A549 (cell line): ENCODE data around the gene PTPRJ. TPM values are rescaled to one million over a fixed set of nuclear protein-coding genes. Genes with fewer than 3 reads are reported as not detected.

Experiments
- ATAC-seq, 2 experiments: fragments of 200-7000 bp in 1 of 2; fragments of >200 bp in 1 of 2; cut with Nextera tagmentation in 1 of 2; cut with Tn5 transposase in 1 of 2; 3 replicates each; pipeline versions ENCODE4 v1.8.0 to v1.9.1; 2018 to 2020; ENCODE audit warnings: mild to moderate bottlenecking in 1 of 2, moderate library complexity in 1 of 2
- CTCF ChIA-PET: fragments of 300-600 bp; sonication (Branson Sonifier 250); formaldehyde crosslinking; extraction: SDS; loops from one replicate; lab custom pipeline; 2021; ENCODE audit warnings: antibody characterized with exemption, inconsistent platforms; lab: Yijun Ruan, JAX
- POLR2A ChIA-PET: fragments of 350-600 bp; formaldehyde crosslinking; extraction: SDS; loops from one replicate; lab custom pipeline; 2021; ENCODE audit warnings: antibody characterized with exemption, inconsistent platforms; lab: Yijun Ruan, JAX
- DNase-seq, 2 experiments: peaks; one replicate each; pipeline versions ENCODE4 v3.0.0 to v3.0.0-alpha.2; 2011 to 2016; ENCODE audit warnings: low read depth in 1 of 2, low spot score in 1 of 2
- FAIRE-seq: peaks from 2 replicates; lab custom pipeline; 2011; peaks lifted over from hg19 to GRCh38; lab: Jason Lieb, UNC
- H3K27ac ChIP-seq, 2 experiments: fragments of >200 bp; sonication (Bioruptor Twin); formaldehyde crosslinking; 3 replicates each; pipeline ENCODE4 v1.5.1; 2016 to 2017
- H3K4me1 ChIP-seq: fragments of >200 bp; sonication (Bioruptor Twin); formaldehyde crosslinking; 3 replicates; pipeline ENCODE4 v1.6.1; 2016
- H3K4me2 ChIP-seq: fragments of >200 bp; sonication (Bioruptor Twin); formaldehyde crosslinking; 3 replicates; pipeline ENCODE4 v1.6.1; 2016
- H3K4me3 ChIP-seq: fragments of >200 bp; sonication (Bioruptor Twin); formaldehyde crosslinking; 3 replicates; pipeline ENCODE4 v1.5.1; 2016
- H3K9me3 ChIP-seq: fragments of >200 bp; sonication (Bioruptor Twin); formaldehyde crosslinking; 3 replicates; pipeline ENCODE4 v1.6.1; 2016
- CBX8 ChIP-seq: fragments of 200-600 bp; sonication (generic); IDR thresholded peaks from 2 replicates; pipeline ENCODE4 v1.6.1; 2016
- CEBPB ChIP-seq, 2 experiments: fragments of >200 bp in 1 of 2; sonication (Bioruptor Twin) in 1 of 2; formaldehyde crosslinking in 1 of 2; IDR thresholded peaks; 2 replicates each; pipeline ENCODE4 v1.6.1; 2012 to 2016
- CHD2 ChIP-seq: fragments of 150-350 bp; IDR thresholded peaks from 2 replicates; pipeline ENCODE4 v1.6.1; 2014; ENCODE audit warnings: low read length; ENCODE audit not compliant: partially characterized antibody
- GATA3 ChIP-seq: IDR thresholded peaks from 2 replicates; pipeline ENCODE4 v1.6.1; 2012; ENCODE audit warnings: borderline replicate concordance
- HOXB13 ChIP-seq: fragments of 250-450 bp; sonication (Bioruptor Pico); IDR thresholded peaks from 2 replicates; pipeline ENCODE4 v1.5.0; 2020; ENCODE audit warnings: low read depth, mild to moderate bottlenecking, moderate library complexity
- KDM1A ChIP-seq: fragments of 200-600 bp; sonication (generic); IDR thresholded peaks from 2 replicates; pipeline ENCODE4 v1.6.1; 2016; ENCODE audit warnings: low read depth, mild to moderate bottlenecking
- NPAS2 ChIP-seq: fragments of 250-450 bp; sonication (Bioruptor Pico); IDR thresholded peaks from 2 replicates; pipeline ENCODE4 v1.8.0; 2022; ENCODE audit warnings: mild to moderate bottlenecking, moderate library complexity, borderline replicate concordance
- PHF8 ChIP-seq: fragments of 200-600 bp; sonication (generic); IDR thresholded peaks from 2 replicates; pipeline ENCODE4 v1.6.1; 2016; ENCODE audit warnings: low read depth, mild to moderate bottlenecking, antibody characterized with exemption, moderate library complexity, borderline replicate concordance
- POLR2A ChIP-seq: IDR thresholded peaks from 2 replicates; pipeline ENCODE4 v1.6.1; 2012; ENCODE audit warnings: mild to moderate bottlenecking, low read length
- POLR2AphosphoS2 ChIP-seq: conservative IDR thresholded peaks from 2 replicates; pipeline ENCODE4 v1.6.1; 2012; ENCODE audit warnings: low read length, improper control_type of control experiment, inconsistent platforms
- RFX5 ChIP-seq: fragments of 450-650 bp; IDR thresholded peaks from 2 replicates; pipeline ENCODE4 v1.7.1; 2014; ENCODE audit warnings: antibody characterized with exemption, mild to moderate bottlenecking, moderate library complexity
- RNF2 ChIP-seq: fragments of 200-600 bp; sonication (generic); IDR thresholded peaks from 2 replicates; pipeline ENCODE4 v1.6.1; 2016; ENCODE audit warnings: low read depth, mild to moderate bottlenecking, antibody characterized with exemption, moderate library complexity, borderline replicate concordance
- SMC3 ChIP-seq: fragments of >200 bp; sonication (Bioruptor Twin); formaldehyde crosslinking; IDR thresholded peaks from 3 replicates; pipeline ENCODE4 v1.6.1; 2018; ENCODE audit warnings: inconsistent platforms
- TP53 ChIP-seq: fragments of 250-450 bp; sonication (Bioruptor Pico); IDR thresholded peaks from 2 replicates; pipeline ENCODE4 v1.5.0; 2021; ENCODE audit warnings: mild to moderate bottlenecking, moderate library complexity
- ZC3H11A ChIP-seq: fragments of 450-650 bp; IDR thresholded peaks from 2 replicates; pipeline ENCODE4 v1.6.1; 2014; ENCODE audit warnings: antibody characterized with exemption, mild to moderate bottlenecking
- ZFP36 ChIP-seq: fragments of 450-650 bp; IDR thresholded peaks from 2 replicates; pipeline ENCODE4 v1.6.1; 2014; ENCODE audit warnings: borderline replicate concordance; ENCODE audit not compliant: partially characterized antibody
- WGBS: methylation state at CpG from one replicate; pipeline ENCODE4 v1.1.6; 2017; ENCODE audit errors: missing lambda C conversion rate; 5-methylcytosine and 5-hydroxymethylcytosine counted together
- polyA plus RNA-seq, 4 experiments: library from polyadenylated mRNA; depleted of rRNA in 3 of 4; stranded (reverse); fragments of >200 nt; fragmentation: RNase III in 1 of 4; extraction: RNeasy Plus Mini Kit Qiagen cat#74134 plus additional on column Dnase treatment in 1 of 4; gene quantifications; 2 replicates in 3 of 4; 3 replicates in 1 of 4; pipeline ENCODE4 v1.2.3, GENCODE V29; 2011 to 2017
- TF ChIP-seq, protein P1 (sequence below): fragments of >200 bp; sonication (Bioruptor Twin); formaldehyde crosslinking; IDR thresholded peaks from 3 replicates; pipeline ENCODE4 v1.6.1; 2016
- TF ChIP-seq, protein P2 (sequence below): IDR thresholded peaks from 2 replicates; pipeline ENCODE4 v1.6.1; 2012; ENCODE audit warnings: low read depth, borderline replicate concordance
- TF ChIP-seq, protein P3 (sequence below): fragments of 200-600 bp; sonication (generic); IDR thresholded peaks from 2 replicates; pipeline ENCODE4 v1.6.1; 2016; ENCODE audit warnings: antibody characterized with exemption, mild to moderate bottlenecking, moderate library complexity
- TF ChIP-seq, protein P4 (sequence below): IDR thresholded peaks from 2 replicates; pipeline ENCODE4 v1.6.1; 2012

Gene PTPRJ
- polyA plus RNA-seq, 2 of the 4 experiments (the other 2 are of a cell fraction) = 30.3 to 50.5 TPM

DNA sequence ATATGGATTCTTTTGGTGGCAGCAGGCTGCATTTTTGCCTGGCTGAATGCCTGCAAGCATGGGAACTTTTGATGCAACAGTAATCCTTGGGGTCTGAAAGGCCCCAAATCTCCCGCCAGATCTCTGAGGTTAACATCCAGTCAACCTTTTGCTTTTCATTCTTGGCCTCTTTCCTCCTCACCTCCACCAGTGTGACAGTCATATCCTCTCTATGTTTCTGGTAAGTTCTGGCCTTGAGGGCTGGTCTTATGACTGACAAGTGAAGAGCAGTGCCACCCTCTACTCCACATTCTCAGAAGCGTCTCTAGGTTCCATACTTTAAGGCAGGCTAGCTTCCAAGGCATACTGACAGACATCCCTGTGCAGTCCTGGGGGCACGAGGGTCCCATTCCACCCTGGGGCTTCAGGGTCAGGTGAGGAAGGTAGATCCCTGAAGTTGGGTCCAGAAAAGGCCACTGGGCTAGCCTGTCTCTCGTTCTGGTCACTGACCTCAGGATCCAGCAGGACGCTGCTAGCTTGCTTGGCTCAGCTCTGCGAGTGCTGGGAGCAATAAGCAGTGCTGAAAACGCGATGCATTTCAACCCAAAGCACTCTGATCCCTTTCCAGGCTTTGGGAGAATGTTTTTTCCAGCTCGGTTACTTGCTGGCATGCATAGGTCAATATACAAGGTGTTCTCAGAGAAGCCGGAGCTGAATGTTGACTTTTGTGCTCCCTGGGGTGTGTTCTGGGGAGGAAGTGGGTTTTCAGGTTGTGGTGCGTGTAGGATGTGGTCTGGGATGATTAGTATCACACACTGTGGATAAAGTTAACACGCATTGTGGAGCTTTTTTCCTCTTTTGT is 75.2 kb downstream of the PTPRJ start:
- TF ChIP-seq, protein P1, sequence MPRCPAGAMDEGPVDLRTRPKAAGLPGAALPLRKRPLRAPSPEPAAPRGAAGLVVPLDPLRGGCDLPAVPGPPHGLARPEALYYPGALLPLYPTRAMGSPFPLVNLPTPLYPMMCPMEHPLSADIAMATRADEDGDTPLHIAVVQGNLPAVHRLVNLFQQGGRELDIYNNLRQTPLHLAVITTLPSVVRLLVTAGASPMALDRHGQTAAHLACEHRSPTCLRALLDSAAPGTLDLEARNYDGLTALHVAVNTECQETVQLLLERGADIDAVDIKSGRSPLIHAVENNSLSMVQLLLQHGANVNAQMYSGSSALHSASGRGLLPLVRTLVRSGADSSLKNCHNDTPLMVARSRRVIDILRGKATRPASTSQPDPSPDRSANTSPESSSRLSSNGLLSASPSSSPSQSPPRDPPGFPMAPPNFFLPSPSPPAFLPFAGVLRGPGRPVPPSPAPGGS = no peak
- TF ChIP-seq NPAS2 (CRISPR knock-in tag) = no peak
- no peak for TF ChIP-seq CEBPB (IDR thresholded peaks at IDR 0.05)
- no peak for TF ChIP-seq RNF2
- TF ChIP-seq TP53 (CRISPR knock-in tag) = no peak
- no peak for TF ChIP-seq ZFP36
- TF ChIP-seq RFX5 = no peak
- no peak for TF ChIP-seq PHF8
- TF ChIP-seq, protein P2, sequence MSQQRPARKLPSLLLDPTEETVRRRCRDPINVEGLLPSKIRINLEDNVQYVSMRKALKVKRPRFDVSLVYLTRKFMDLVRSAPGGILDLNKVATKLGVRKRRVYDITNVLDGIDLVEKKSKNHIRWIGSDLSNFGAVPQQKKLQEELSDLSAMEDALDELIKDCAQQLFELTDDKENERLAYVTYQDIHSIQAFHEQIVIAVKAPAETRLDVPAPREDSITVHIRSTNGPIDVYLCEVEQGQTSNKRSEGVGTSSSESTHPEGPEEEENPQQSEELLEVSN = no peak
- TF ChIP-seq GATA3 = no peak
- TF ChIP-seq, protein P3, sequence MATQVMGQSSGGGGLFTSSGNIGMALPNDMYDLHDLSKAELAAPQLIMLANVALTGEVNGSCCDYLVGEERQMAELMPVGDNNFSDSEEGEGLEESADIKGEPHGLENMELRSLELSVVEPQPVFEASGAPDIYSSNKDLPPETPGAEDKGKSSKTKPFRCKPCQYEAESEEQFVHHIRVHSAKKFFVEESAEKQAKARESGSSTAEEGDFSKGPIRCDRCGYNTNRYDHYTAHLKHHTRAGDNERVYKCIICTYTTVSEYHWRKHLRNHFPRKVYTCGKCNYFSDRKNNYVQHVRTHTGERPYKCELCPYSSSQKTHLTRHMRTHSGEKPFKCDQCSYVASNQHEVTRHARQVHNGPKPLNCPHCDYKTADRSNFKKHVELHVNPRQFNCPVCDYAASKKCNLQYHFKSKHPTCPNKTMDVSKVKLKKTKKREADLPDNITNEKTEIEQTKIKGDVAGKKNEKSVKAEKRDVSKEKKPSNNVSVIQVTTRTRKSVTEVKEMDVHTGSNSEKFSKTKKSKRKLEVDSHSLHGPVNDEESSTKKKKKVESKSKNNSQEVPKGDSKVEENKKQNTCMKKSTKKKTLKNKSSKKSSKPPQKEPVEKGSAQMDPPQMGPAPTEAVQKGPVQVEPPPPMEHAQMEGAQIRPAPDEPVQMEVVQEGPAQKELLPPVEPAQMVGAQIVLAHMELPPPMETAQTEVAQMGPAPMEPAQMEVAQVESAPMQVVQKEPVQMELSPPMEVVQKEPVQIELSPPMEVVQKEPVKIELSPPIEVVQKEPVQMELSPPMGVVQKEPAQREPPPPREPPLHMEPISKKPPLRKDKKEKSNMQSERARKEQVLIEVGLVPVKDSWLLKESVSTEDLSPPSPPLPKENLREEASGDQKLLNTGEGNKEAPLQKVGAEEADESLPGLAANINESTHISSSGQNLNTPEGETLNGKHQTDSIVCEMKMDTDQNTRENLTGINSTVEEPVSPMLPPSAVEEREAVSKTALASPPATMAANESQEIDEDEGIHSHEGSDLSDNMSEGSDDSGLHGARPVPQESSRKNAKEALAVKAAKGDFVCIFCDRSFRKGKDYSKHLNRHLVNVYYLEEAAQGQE = no peak
- TF ChIP-seq KDM1A = no peak
- no peak for TF ChIP-seq POLR2A
- no peak for TF ChIP-seq CHD2
- TF ChIP-seq, protein P4, sequence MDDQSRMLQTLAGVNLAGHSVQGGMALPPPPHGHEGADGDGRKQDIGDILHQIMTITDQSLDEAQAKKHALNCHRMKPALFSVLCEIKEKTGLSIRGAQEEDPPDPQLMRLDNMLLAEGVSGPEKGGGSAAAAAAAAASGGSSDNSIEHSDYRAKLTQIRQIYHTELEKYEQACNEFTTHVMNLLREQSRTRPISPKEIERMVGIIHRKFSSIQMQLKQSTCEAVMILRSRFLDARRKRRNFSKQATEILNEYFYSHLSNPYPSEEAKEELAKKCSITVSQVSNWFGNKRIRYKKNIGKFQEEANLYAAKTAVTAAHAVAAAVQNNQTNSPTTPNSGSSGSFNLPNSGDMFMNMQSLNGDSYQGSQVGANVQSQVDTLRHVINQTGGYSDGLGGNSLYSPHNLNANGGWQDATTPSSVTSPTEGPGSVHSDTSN = no peak
- TF ChIP-seq SMC3 = no peak
- no peak for TF ChIP-seq POLR2AphosphoS2
- no peak for TF ChIP-seq CBX8
- no peak for TF ChIP-seq ZC3H11A
- no peak for TF ChIP-seq HOXB13 (CRISPR knock-in tag)
- ChIA-PET POLR2A (no interaction called here), CTCF (interaction anchor here (1.0 to 2.6 kb wide), 6 partner anchors 11 to 123 kb away, joined by 3 to 11 read pairs (median 6); no protein-coding TSS in a partner anchor)
- H3K4me2 ChIP-seq = peak overlapping the region; percentile 57
- DNase-seq (no peak), FAIRE-seq (no peak), ATAC-seq (peak in 1 of 2 experiments; percentile 9; a peak in 3 of 6 replicates)
- H3K9me3 ChIP-seq = no peaks in the 10 kb centered on the region
- peak overlapping the region; percentile 59 to 76; a peak in 5 of 6 replicates for H3K27ac ChIP-seq
- WGBS = 50% methylated on average over 12 of the region's 12 CpGs
- no peak overlapping the region for H3K4me3 ChIP-seq
- H3K4me1 ChIP-seq = peaks cover 75% of the 10 kb centered on the region
